HG02938 (cell line): ENCODE data around the gene TARBP2.

Experiments used
- ATAC-seq: cut with Tn5 transposase; IDR thresholded peaks from one replicate; pipeline ENCODE4 v1.9.1; 2021; ENCODE audit warnings: mild to moderate bottlenecking, moderate library complexity; ENCODE audit not compliant: unreplicated experiment

TARBP2 gene

DNA sequence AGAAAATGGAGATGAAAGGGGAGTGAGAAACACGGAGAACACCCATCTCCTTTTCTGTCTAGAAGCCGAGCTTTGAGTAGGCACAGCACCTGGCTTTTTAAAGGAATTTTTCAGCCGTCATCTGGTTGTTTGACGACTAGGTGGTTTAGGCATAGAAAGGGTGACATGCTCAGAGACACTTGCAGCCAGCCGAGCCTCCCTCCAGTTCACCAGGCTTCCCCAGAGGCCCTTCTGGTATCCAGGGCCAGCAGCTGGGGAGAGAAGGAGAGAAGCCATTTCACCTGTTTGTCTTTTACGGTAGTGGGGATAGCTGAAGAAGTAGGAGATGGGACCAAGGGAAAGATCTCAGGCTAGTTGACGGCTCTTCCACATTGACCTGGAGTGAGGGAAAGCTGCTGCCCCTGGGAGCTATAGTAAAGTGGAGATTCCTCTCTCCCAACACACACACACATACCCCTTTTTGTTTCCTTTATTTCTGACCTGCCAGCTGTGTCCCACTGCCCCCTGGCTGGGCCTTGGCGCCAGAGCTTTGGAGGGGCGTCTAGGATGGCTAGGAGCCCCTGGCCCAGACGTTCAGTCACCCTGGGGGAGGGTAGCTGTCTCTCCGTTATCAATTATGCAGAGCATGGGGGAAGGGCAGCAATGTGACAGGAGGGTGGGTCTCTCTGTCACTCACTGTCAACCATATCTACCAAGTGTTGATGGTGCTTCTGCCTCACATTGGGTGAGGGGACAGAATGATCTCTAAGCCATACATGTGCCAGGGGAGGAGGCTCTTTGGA lies 7.3 kb upstream of the TARBP2 start:
- no peak for ATAC-seq

DNA sequence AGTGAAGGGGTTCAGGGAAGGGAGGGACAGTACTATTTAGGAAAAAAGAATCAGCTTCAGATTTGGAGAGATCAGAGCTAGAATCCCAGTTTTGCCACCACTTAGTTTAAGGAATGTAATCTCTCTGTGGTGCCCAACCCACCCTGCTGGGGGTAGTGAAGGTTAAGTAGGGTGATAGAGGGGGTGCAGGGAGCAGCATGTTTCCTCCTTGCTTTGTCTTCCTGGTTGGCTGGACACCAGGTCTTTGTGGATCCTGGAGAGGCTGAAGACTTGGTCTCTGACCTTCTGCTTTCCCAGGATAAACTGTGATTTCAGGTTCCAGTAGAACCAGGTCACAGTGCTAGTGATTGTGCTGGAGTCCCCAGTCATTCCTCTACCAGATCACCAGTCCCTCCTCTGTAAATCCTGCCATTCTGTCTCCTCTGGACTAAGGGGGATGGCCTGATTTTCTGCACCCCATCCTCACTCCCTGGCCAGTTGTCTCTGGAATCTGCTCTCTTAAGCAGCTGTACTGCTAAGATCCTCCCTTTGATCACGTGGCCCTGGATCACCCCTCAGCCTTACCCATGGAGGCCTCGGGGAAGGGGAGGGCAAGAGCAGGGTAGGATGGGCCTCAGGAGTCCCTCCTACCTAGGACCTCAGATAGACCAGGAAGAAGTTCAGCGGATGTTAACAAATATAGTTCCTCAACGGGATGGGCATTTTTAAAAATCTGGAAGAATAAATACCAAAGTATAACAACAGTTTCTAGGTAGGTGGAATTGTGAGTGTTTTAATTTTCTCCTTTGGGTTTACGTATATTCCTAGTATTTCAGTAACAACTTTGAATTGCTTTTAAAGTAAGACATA lies 5.0 kb upstream of the TARBP2 start:
- ATAC-seq = no peak

DNA sequence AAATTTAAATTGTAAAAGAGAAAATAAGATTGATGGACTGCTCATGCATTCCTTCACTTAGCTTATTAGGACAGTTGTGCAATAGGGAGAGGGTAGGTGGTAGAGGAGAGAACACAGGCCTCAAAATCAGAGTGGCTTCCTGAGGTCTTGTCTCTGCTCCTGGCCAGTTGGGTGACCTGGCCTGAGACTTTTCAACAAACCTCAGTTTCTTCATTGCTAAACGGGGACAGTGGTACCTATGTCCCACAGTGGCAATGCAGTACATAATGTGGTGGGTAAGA lies 4.4 kb upstream of the TARBP2 start:
- no peak for ATAC-seq

DNA sequence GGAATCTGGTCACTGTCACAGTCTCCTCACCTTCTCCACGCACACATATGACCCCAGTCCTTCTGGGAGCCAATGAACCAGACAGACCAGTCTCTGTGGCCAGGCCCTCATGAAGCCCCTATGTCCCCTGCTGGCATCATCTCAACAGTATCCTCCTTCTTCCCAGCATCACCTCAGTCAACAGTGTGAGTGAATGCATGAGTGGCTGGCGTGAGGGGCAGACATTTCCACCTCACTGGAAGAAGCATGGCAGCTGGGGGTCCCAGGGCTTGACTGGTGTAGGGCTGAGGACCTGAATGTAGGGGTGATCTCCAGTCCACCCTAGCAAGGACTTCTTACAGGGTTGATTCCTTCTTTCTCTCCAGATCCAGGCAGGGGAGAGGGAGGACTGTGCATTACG lies 3.6 kb upstream of the TARBP2 start:
- no peak for ATAC-seq

DNA sequence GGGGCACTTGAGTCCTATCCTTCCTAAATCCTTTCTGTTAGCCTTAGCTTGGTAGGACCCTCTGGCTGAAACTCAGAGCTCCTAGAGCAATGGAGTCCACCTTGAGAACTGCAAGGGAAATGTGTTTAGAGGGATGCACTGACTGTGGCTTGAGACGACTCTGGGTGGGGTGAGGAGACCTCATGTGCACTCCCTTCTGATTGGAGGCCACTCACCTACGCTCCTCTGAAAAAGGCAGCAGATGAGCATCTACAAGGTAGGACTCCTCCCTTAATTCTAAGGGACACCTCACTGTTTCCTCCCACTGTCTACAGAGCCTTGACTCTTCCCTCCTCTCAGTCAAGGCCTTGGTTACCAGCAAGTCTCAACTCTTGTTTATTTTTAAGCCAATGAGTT lies 2.9 kb upstream of the TARBP2 start:
- ATAC-seq = no peak

DNA sequence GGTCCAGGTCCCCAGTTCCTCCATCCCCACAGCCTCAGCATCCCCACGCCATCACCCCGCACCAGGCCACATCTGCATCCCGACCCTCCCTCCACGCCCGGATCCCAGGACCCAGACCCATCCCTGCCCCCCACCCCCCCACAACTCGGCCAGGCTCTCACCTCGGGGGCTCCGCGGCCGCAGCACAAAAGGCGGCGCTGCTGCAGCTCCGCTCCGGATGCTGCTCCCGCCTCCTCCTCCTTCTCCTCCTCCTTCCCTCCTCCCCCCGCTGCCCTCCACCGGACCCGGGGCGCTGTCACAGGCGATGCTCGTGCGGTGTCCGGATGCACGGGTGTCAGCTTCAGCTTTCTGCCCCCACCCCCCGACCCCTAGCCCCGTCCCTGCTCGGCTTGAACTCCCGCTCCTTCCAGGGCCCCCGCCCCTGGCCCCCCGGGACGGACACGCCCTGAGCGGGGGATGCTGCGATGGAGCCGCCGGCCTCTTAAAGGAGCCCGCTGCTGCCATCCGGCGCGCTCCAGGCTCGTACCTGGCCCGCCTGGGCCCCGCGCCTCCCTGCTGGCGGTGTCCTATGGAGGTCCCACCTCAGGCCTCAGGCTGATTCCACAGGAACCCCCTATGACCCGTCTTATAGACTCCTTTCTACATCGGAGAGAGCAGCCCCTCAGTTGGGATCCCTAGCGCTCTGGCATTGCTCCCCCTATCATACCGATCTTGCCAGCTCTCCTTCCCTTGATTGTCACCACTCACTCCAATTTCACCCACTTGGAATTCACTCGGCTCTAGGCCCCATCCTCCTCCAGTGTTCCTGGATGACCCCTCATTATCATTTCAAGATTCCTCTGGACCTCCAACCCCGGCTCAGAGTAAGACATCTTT lies 1.6 kb upstream of the TARBP2 start, which contains the start of gene MAP3K12:
MAP3K12 (minus strand) TSS at position 193 of the 876 bp plus-strand sequence. CDS start 12,067 bp downstream, outside the sequence.
- ATAC-seq = no peak

DNA sequence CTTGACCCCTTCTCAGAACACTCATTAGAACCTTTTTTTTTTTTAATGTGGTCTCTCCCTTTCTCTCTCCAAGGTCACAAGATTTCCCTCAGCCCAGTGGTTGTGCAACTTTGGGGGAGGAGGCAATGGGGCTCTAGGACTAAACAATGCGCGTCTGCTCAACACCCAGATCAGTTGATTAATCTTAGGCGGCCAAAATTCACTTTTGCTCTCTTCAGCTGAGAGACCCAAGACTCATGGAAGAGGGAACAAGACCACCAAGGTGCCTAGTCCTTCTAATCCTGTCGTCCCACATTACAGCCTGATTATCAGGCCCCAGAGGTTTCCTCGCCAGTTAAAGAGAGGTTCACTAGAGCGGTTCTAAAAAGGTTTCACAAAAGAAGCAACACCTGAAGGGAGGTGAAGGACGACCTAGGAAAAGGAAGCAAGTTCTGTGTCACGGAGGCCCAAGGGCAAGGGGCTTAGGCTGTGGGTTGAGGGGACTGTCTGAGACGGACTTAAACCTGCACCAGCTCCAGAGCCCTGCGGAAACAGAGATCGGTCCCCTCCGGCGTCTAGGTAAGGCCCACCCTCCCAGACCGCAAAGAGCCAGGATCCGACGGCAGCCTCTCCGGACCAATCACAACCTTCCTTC lies 824 bp upstream of the TARBP2 start:
- no peak for ATAC-seq

DNA sequence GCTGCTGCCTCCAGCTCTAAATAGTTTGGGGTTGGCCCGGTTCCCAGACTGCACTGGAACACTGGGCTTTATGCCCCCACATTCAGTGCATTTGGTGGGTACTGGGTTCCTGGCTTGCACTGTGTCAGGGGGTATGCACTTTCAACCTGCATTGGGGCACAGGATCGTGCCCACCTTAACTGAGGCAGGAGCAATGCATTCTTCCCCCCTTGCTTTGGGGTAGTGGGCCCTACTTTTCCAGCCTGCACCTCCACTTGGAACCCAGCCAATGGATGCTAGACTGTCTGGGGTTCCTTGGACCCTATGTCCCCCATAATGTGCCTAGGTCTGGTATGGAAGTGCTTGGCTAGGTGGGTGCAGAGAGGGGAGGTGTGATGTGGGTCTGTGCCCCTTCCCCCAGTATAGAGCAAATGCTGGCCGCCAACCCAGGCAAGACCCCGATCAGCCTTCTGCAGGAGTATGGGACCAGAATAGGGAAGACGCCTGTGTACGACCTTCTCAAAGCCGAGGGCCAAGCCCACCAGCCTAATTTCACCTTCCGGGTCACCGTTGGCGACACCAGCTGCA lies 615 bp downstream of the TARBP2 start:
- no peak for ATAC-seq

DNA sequence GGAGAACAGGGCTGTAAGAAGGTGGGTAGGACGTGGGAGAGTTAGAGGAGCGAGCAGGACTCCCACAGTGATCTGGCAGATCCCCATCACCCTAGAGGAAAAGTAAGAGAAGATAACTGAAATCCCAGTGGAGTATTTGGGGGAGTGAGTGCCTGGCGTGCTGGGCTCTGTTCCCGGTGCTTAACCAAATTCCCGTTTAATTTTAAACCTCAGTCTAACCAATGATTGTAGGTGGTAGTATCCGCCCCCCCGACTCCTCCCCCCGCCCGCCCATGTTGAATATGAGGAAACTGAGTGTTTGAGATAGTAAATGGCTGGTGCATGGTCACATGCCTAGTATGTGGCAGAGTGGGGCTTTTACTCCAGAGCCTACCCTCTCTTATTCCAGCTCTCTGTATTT lies 1.2 kb downstream of the TARBP2 start:
- ATAC-seq = no peak

DNA sequence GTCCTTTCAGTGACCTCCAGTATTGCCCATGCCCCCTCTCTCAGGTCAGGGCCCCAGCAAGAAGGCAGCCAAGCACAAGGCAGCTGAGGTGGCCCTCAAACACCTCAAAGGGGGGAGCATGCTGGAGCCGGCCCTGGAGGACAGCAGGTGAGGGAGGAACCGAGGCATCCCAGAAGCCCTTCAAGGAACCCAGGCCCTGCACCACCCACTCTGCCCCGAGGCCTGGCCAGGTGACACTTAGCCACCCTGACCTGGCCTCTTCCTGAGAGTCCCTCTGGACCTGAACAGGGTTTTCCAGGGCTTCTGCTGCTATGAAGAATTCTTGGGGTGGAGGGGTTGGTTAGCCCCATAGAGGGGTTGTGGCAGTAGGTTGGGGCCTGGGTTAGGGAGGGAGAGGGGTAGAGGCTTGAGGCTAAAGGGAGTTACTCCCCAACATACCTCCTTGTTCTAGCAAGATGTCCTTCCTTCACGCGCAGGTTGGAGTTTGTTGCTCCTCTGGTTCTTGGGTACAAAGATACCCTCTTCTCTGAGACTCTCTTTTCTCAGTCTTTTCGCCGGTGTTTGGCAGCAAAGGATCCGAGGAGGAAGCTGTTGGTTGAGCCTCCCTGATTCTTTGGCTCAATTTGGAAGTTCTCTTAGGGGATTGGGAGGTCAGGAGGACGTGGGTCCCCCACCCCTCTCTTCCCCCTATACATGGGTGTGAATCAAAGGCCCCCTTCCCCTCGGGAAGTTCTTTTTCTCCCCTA lies 2.1 kb downstream of the TARBP2 start:
- no peak for ATAC-seq

DNA sequence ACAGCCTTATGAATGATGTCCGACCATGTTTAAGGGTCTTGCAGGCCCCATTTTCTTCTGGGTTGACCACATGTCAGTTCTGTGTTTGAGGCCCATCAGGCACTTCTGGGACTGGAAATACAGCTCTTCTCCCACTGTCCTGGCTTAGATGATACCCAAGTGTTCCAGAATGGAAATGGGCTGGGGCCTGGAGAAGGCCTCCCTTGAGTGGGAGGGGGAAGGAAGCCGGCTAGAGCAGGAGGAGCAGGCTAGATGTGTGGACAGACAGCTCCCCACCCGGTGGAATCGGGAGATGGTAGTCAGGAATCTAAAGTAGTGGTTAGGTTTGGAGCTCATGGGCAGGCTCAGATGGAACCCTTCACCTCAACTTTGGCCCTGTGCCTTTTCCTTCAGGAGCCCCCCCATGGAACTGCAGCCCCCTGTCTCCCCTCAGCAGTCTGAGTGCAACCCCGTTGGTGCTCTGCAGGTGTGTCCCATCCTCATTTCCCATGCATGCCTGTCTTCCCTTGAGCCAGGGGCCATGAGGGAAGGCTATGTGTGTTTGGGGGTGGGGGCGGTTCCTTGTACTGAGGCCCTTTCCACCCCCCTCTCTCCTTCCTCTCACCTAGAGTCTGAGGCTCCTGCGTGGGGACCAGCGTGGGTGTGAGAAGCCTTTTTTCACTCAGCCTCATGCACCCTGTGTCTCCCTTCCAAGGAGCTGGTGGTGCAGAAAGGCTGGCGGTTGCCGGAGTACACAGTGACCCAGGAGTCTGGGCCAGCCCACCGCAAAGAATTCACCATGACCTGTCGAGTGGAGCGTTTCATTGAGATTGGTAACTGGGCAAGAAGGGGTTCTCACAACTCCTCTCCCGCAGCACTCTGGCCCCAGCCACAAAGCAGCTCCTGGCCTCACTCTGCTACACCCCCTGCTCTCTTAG lies 3.2 kb downstream of the TARBP2 start:
- no peak for ATAC-seq

DNA sequence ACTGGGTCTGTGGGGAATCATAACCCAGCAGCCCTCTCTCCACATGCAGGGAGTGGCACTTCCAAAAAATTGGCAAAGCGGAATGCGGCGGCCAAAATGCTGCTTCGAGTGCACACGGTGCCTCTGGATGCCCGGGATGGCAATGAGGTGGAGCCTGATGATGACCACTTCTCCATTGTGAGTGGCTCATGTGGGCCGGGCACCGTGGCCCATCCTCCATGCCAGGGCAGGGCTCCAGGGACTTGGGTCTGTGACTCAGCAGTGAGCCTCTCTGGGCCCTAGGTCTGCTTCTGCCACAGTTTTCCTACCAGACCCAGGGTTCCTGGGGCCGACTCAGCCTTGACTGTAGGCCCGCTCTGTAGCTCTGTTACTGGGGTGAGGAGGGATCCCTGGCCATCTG lies 4.0 kb downstream of the TARBP2 start:
- no peak for ATAC-seq

DNA sequence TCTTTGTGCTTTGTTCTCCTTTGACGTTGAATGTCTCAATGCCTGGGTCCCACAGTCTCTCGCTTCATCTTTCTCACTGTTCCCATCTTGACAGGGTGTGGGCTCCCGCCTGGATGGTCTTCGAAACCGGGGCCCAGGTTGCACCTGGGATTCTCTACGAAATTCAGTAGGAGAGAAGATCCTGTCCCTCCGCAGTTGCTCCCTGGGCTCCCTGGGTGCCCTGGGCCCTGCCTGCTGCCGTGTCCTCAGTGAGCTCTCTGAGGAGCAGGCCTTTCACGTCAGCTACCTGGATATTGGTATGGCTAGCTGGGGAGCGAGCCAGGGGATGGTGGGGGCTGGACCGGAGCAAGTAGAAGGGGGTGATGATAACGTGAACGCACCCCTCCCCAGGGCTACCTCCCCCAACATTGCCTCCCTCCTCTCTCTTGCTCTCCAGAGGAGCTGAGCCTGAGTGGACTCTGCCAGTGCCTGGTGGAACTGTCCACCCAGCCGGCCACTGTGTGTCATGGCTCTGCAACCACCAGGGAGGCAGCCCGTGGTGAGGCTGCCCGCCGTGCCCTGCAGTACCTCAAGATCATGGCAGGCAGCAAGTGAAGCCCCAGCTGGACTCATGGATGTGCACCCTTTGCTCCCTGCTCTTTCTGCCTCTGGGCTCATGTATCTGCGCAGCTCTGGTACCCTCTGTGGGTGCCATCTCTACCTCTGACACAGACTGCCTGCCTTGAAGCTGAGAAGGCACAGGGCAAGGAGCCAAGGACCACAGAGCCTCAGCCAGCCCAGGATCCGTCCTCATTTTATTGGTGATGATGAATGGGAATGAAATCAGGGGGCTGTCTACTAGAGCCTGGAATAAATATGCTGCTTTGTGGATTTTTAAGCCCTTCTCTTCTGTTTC lies 4.7 kb downstream of the TARBP2 start:
- ATAC-seq = no peak

DNA sequence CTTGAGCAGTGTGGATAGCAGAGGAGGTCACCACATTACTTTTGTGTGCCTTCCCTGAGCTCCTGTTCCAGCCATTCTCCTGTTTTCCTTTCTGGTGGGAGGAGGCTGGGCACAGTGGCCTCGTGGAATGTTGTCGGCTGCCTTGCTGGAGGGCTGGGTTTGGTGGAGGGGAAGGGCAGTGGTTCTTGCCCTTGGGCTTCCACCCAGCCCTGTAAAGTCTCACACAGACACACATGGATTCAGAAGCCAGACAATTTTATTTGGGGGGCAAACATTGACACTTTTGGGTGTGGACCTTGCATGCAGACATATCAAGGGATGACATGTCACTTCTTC lies 5.3 kb downstream of the TARBP2 start:
- no peak for ATAC-seq

DNA sequence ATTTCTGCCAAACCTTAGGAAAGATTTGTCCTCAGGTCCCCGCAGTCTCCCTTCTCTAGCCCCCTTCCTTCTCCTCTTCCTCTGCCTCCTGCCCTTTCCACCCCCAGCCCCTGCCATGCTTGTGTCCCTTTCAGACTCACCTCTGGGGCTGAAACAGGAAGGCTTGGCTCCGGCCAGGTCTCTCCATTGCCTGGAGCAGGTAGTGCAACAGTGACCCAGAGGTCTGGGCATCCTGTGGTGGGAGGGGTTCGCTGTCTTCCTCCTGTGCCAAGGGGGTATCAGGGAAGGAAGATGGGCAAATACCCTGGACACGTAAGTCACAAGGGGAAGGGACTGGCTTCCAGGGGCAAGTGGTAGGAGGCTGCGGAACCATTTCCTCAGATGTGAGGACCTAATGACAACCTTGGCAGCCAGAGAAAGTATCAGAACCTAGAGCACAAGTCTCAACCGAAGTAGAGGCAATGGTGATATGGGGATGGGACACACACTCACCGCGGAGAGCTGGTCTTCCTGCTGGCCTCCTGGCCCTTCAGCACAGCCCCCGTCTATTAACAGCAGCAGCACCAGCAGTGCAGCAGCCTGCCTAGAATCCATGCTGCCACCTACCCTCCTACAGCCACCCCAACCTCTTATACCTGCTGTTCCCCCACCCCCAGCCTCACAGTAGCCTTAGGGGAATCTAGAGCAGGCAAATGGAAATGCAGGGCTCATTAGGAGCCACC lies 6.0 kb downstream of the TARBP2 start, which contains the start of gene NPFF:
NPFF (minus strand) TSS at position 604 of the 722 bp plus-strand sequence; CDS start at position 594, 10 bp downstream.
- ATAC-seq = no peak

DNA sequence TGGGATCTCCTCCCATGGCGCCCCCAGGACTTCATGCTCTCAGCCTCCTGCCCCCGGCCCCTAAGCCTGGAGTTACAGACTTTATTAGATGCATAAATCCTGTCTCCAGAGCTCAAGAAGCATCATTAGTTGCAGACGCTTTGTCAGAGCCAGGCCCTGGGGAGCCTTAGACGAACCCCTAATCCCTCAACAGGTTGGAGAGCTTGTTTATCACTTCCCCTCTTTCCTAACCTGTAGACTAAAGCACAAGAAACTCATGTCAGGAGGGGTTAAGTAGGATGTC lies 6.5 kb downstream of the TARBP2 start:
- ATAC-seq = no peak

DNA sequence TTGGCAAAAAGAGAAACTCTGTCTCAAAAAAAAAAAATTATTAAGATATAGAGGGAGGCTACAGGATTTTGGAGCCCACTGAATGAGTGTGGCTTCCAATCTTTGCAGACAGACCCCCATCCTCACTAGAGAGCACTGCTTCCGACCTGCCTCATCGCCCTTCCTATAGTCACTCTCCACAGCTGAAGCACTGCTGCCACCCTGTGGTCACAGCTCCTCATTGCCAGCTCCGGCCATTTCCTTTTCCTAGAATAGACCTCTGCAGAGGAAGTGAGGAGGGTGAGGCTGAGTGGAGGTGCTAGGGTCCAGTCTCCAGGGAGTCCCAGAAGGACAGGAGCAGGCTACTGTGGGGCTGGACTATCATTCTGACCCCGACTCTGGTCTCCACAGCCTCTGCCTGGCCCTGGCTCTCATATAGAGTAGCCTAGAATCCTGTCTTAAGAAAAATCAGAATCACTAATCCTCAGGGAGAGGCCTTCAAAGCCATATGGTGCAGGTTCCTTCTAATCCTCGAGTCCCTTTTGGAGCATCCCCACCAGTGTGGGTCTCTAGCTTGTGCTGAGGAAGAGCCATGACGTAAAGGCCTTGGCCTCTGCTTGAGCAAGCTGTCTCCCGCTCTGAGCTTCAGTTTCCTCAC lies 7.6 kb downstream of the TARBP2 start:
- peak; percentile 68 for ATAC-seq
